Neural crest cell (in vitro differentiated cells): ENCODE results near the gene FCHSD2. TPM values are rescaled to one million over a fixed set of nuclear protein-coding genes. Genes with fewer than 3 reads are reported as not detected.

ENCODE experiments used
- DNase-seq: peaks from one replicate; pipeline ENCODE4 v3.0.0; 2021; ENCODE audit warnings: low read depth, mixed read lengths, low spot score
- H3K27ac Mint-ChIP-seq: one replicate; pipeline ENCODE4 v1.8.0; 2021; ENCODE audit warnings: mild to moderate bottlenecking, mixed read lengths; ENCODE audit not compliant: unreplicated experiment
- H3K27me3 Mint-ChIP-seq: 2 replicates; pipeline ENCODE4 v1.8.0; 2021; ENCODE audit warnings: low read depth, mild to moderate bottlenecking, mixed read lengths
- H3K36me3 Mint-ChIP-seq: 2 replicates; pipeline ENCODE4 v1.8.0; 2021; ENCODE audit warnings: low read depth, mild to moderate bottlenecking, mixed read lengths
- H3K4me1 Mint-ChIP-seq: 2 replicates; pipeline ENCODE4 v1.8.0; 2021; ENCODE audit warnings: mixed read lengths
- H3K4me3 Mint-ChIP-seq: one replicate; pipeline ENCODE4 v1.8.0; 2021; ENCODE audit warnings: mild to moderate bottlenecking, mixed read lengths
- H3K9me3 Mint-ChIP-seq: 2 replicates; pipeline ENCODE4 v1.8.0; 2021; ENCODE audit warnings: mixed read lengths
- total RNA-seq: library from RNA; stranded (reverse); gene quantifications from 2 replicates; pipeline ENCODE4 v1.2.1, GENCODE V29; 2021
- TF ChIP-seq, protein P1 (sequence below): fragments of 200-600 bp; sonication (generic); conservative IDR thresholded peaks from 2 replicates; pipeline ENCODE4 v1.5.0; 2021; ENCODE audit warnings: antibody characterized with exemption, mild to moderate bottlenecking

The FCHSD2 gene
- total RNA-seq, 1 donor from 2014 or later = 34.4 TPM

GRCh38 chr11:73176874-73177155 is 34.7 kb upstream of the FCHSD2 start:
- TF ChIP-seq, protein P1, sequence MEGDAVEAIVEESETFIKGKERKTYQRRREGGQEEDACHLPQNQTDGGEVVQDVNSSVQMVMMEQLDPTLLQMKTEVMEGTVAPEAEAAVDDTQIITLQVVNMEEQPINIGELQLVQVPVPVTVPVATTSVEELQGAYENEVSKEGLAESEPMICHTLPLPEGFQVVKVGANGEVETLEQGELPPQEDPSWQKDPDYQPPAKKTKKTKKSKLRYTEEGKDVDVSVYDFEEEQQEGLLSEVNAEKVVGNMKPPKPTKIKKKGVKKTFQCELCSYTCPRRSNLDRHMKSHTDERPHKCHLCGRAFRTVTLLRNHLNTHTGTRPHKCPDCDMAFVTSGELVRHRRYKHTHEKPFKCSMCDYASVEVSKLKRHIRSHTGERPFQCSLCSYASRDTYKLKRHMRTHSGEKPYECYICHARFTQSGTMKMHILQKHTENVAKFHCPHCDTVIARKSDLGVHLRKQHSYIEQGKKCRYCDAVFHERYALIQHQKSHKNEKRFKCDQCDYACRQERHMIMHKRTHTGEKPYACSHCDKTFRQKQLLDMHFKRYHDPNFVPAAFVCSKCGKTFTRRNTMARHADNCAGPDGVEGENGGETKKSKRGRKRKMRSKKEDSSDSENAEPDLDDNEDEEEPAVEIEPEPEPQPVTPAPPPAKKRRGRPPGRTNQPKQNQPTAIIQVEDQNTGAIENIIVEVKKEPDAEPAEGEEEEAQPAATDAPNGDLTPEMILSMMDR = no peak
- Mint-ChIP-seq H3K36me3 (no peaks in the 10 kb centered on the region), H3K4me3 (no peak overlapping the region), H3K27me3 (peaks cover 10% of the 10 kb centered on the region), H3K27ac (no peak overlapping the region), H3K4me1 (peaks cover 4% of the 10 kb centered on the region), H3K9me3 (peaks cover under 1% of the 10 kb centered on the region)
- DNase-seq = no peak

- Mint-ChIP-seq H3K4me1 (peaks cover 4% of the 10 kb centered on the region), H3K27me3 (peaks cover 7% of the 10 kb centered on the region), H3K27ac (no peak overlapping the region), H3K4me3 (no peak overlapping the region), H3K9me3 (no peaks in the 10 kb centered on the region), H3K36me3 (no peaks in the 10 kb centered on the region)
- DNase-seq = no peak
- TF ChIP-seq, protein P1 = no peak
Measured at GRCh38 chr11:73176145-73176873, 34.2 kb upstream of the FCHSD2 start.

DNA sequence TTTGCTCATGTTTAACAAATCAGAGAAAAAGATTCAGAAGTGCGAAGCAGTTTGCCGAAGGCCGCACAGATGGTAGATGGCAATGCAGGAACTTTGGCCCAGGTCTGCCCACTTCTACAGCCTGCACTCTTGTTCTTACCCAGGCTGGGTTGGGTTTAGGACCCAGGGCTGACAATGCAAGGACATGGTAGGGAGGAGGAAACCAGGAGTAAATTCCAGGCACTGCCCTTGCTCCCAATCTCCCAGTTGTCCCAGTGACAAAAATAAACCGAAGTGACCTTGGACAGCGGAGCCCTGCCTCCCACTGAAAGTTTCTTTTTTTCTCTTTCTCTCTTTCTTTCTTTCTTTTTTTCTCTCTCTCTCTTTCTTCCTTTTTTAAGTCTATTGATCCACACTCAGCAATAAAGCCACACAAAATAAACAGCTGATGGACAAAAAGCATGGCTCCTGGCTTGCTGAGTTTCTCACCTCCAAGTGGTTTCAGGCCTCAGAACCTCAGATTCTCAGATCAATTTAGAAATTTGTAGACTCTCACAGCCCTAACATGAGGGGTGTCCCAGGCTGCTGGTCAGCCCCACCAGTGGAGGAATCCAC is 33.5 kb upstream of the FCHSD2 start:
- no peak for DNase-seq
- Mint-ChIP-seq H3K36me3 (no peaks in the 10 kb centered on the region), H3K9me3 (no peaks in the 10 kb centered on the region), H3K27me3 (peaks cover 4% of the 10 kb centered on the region), H3K4me3 (no peak overlapping the region), H3K27ac (no peak overlapping the region), H3K4me1 (peaks cover 4% of the 10 kb centered on the region)
- TF ChIP-seq, protein P1 = no peak

GRCh38 chr11:73174495-73174791 is 32.3 kb upstream of the FCHSD2 start:
- H3K27ac Mint-ChIP-seq = peak overlapping the region; percentile 71
- H3K36me3 Mint-ChIP-seq = no peaks in the 10 kb centered on the region
- no peak overlapping the region for H3K4me3 Mint-ChIP-seq
- peaks cover 8% of the 10 kb centered on the region for H3K4me1 Mint-ChIP-seq
- no peak for DNase-seq
- TF ChIP-seq, protein P1 = no peak
- H3K27me3 Mint-ChIP-seq = peaks cover 4% of the 10 kb centered on the region
- H3K9me3 Mint-ChIP-seq = no peaks in the 10 kb centered on the region

GRCh38 chr11:73173755-73174494 is 31.8 kb upstream of the FCHSD2 start:
- no peak overlapping the region for H3K4me3 Mint-ChIP-seq
- no peaks in the 10 kb centered on the region for H3K9me3 Mint-ChIP-seq
- no peaks in the 10 kb centered on the region for H3K36me3 Mint-ChIP-seq
- H3K27me3 Mint-ChIP-seq = peaks cover 4% of the 10 kb centered on the region
- peaks cover 12% of the 10 kb centered on the region for H3K4me1 Mint-ChIP-seq
- TF ChIP-seq, protein P1 = no peak
- DNase-seq = no peak
- peak overlapping the region; percentile 71 for H3K27ac Mint-ChIP-seq
